Measurements from ENCODE around the gene SLC22A7. TPM values are rescaled to one million over a fixed set of nuclear protein-coding genes. Genes with fewer than 3 reads are reported as not detected.

Gene SLC22A7
- total RNA-seq, 4 donors from 2014 or later, result not detected

- TF ChIP-seq EP300 (IDR thresholded peaks at IDR 0.05; ENCODE audit: low read depth), result no peak
- TF ChIP-seq POLR2AphosphoS5 (IDR thresholded peaks at IDR 0.05), result no peak
- no peak for TF ChIP-seq CTCF (IDR thresholded peaks at IDR 0.05)
- no peak for TF ChIP-seq POLR2A (IDR thresholded peaks at IDR 0.05)
- in situ Hi-C loops (cut with MboI; ENCODE audit: low pct_ligation_motif_present in 1 of 4, low pct_unique_long_range_greater_than_20kb in 1 of 4, low sequenced_read_pairs in 3 of 4), result no loop called here
Observed at GRCh38 chr6:43311666-43312065, 13.6 kb downstream of the SLC22A7 start.

GRCh38 chr6:43313813-43314212 lies 15.8 kb downstream of the SLC22A7 start:
- Histone ChIP-seq H3K27me3 (peaks cover 3% of the 10 kb centered on the region), H3K4me3 (no peak overlapping the region), H3K36me3 (no peaks in the 10 kb centered on the region), H3K4me1 (peaks cover 0 to 15% (median 6%) of the 10 kb centered on the region in 4 donors), H3K9me3 (no peaks in the 10 kb centered on the region), H3K27ac (no peak overlapping the region)
- TF ChIP-seq CTCF (IDR thresholded peaks at IDR 0.05), result no peak
- TF ChIP-seq EP300 (IDR thresholded peaks at IDR 0.05; ENCODE audit: low read depth), result no peak
- TF ChIP-seq POLR2A (IDR thresholded peaks at IDR 0.05), result no peak
- no peak for TF ChIP-seq POLR2AphosphoS5 (IDR thresholded peaks at IDR 0.05)
- no peak for DNase-seq
- intact Hi-C loops (cut with DNase I; ENCODE audit: low total_unique reads), result no loop called here
- 88 to 96% methylated on average over 1 of the region's 1 CpG for WGBS, 2 donors (ENCODE audit: low coverage in 1 of 2)
- in situ Hi-C loops (cut with MboI; ENCODE audit: low pct_ligation_motif_present in 1 of 4, low pct_unique_long_range_greater_than_20kb in 1 of 4, low sequenced_read_pairs in 3 of 4), result no loop called here

More at GRCh38 chr6:43311666-43312065, 13.6 kb downstream of the SLC22A7 start:
- H3K4me3 ChIP-seq, result no peak overlapping the region
- no peak for DNase-seq
- H3K27me3 ChIP-seq, result peaks cover 12% of the 10 kb centered on the region
- intact Hi-C loops (cut with DNase I; ENCODE audit: low total_unique reads), result no loop called here
- peaks cover 0 to 19% (median 4%) of the 10 kb centered on the region in 4 donors for H3K4me1 ChIP-seq
- no peak overlapping the region for H3K27ac ChIP-seq
- no peaks in the 10 kb centered on the region for H3K36me3 ChIP-seq
- WGBS, 2 donors (ENCODE audit: low coverage in 1 of 2), result 76 to 88% methylated on average over 2 to 3 of the region's 3 CpGs
- no peaks in the 10 kb centered on the region for H3K9me3 ChIP-seq

GRCh38 chr6:43318011-43318410 lies 20.0 kb downstream of the SLC22A7 start:
- in situ Hi-C loops (cut with MboI; ENCODE audit: low pct_ligation_motif_present in 1 of 4, low pct_unique_long_range_greater_than_20kb in 1 of 4, low sequenced_read_pairs in 3 of 4) (no loop called here), intact Hi-C loops (cut with DNase I; ENCODE audit: low total_unique reads) (no loop called here)
- Histone ChIP-seq H3K4me1 (peaks cover 0 to 17% (median 7%) of the 10 kb centered on the region in 4 donors), H3K4me3 (no peak overlapping the region), H3K36me3 (no peaks in the 10 kb centered on the region), H3K27me3 (no peaks in the 10 kb centered on the region), H3K27ac (no peak overlapping the region), H3K9me3 (no peaks in the 10 kb centered on the region)
- no peak for DNase-seq
- 81 to 91% methylated on average over 2 of the region's 2 CpGs for WGBS, 2 donors (ENCODE audit: low coverage in 1 of 2)
- TF ChIP-seq CTCF (IDR thresholded peaks at IDR 0.05) (no peak), EP300 (IDR thresholded peaks at IDR 0.05; ENCODE audit: low read depth) (no peak), POLR2A (IDR thresholded peaks at IDR 0.05) (no peak), POLR2AphosphoS5 (IDR thresholded peaks at IDR 0.05) (no peak)

GRCh38 chr6:43325876-43326275 lies 27.8 kb downstream of the SLC22A7 start:
- intact Hi-C loops (cut with DNase I; ENCODE audit: low total_unique reads), result no loop called here
- no peak overlapping the region for H3K4me3 ChIP-seq
- H3K9me3 ChIP-seq, result no peaks in the 10 kb centered on the region
- no peaks in the 10 kb centered on the region for H3K27me3 ChIP-seq
- in situ Hi-C loops (cut with MboI; ENCODE audit: low pct_ligation_motif_present in 1 of 4, low pct_unique_long_range_greater_than_20kb in 1 of 4, low sequenced_read_pairs in 3 of 4), result no loop called here
- 38 to 59% methylated on average over 1 of the region's 1 CpG for WGBS, 2 donors (ENCODE audit: low coverage in 1 of 2)
- H3K27ac ChIP-seq, result no peak overlapping the region
- H3K36me3 ChIP-seq, result no peaks in the 10 kb centered on the region
- TF ChIP-seq EP300 (IDR thresholded peaks at IDR 0.05; ENCODE audit: low read depth), result no peak
- no peak for TF ChIP-seq POLR2A (IDR thresholded peaks at IDR 0.05)
- no peak for TF ChIP-seq POLR2AphosphoS5 (IDR thresholded peaks at IDR 0.05)
- no peak for TF ChIP-seq CTCF (IDR thresholded peaks at IDR 0.05)
- peaks cover 0 to 7% (median 1%) of the 10 kb centered on the region in 4 donors for H3K4me1 ChIP-seq
- no peak for DNase-seq
